HG02943 (cell line): ENCODE measurements around the gene PIRT.

Experiments
- ATAC-seq: cut with Tn5 transposase; IDR thresholded peaks from one replicate; pipeline ENCODE4 v1.9.1; 2021; ENCODE audit warnings: mild to moderate bottlenecking, low read depth, moderate library complexity; ENCODE audit not compliant: unreplicated experiment

PIRT gene

GRCh38 chr17:10792151-10792550 lies 45.7 kb downstream of the PIRT start:
- no peak for ATAC-seq

- ATAC-seq = no peak
Measured at GRCh38 chr17:10790491-10791401, 47.1 kb downstream of the PIRT start.

GRCh38 chr17:10789694-10790271 lies 48.1 kb downstream of the PIRT start:
- ATAC-seq = no peak

- ATAC-seq = no peak
Measured at GRCh38 chr17:10787306-10788045, 50.4 kb downstream of the PIRT start.

- no peak for ATAC-seq
Measured at GRCh38 chr17:10785295-10785694, 52.6 kb downstream of the PIRT start.

- no peak for ATAC-seq
Measured at GRCh38 chr17:10779609-10780008, 58.3 kb downstream of the PIRT start.

GRCh38 chr17:10777890-10778289 lies 60.0 kb downstream of the PIRT start:
- no peak for ATAC-seq

- ATAC-seq = no peak
Measured at GRCh38 chr17:10777131-10777807, 60.6 kb downstream of the PIRT start.

GRCh38 chr17:10776381-10776780 lies 61.5 kb downstream of the PIRT start:
- no peak for ATAC-seq

- ATAC-seq = no peak
Measured at GRCh38 chr17:10775740-10776356, 62.0 kb downstream of the PIRT start.

- no peak for ATAC-seq
Measured at GRCh38 chr17:10775058-10775457, 62.8 kb downstream of the PIRT start.

- no peak for ATAC-seq
Measured at GRCh38 chr17:10773391-10773790, 64.5 kb downstream of the PIRT start.
